Thyroid gland (tissue), 4 donors: ENCODE measurements around the gene SMAD3.
A peak's percentile ranks its signal among the peaks of the same experiment; 100 is the strongest.

Source experiments
- POLR2A ChIP-seq, 2 donors: fragments of 450-650 bp; IDR thresholded peaks; one replicate each; pipeline ENCODE4 v1.6.1; 2017; ENCODE audit warnings: antibody characterized with exemption in 2 of 2, mild to moderate bottlenecking in 2 of 2, moderate library complexity in 1 of 2
- TF ChIP-seq, protein P1 (sequence below), 6 experiments: fragments of 200-600 bp in 3 of 6; fragments of 450-650 bp in 3 of 6; sonication (generic) in 3 of 6; IDR thresholded peaks; one replicate each; pipeline ENCODE4 v1.5.1; 2016 to 2019; ENCODE audit warnings: antibody characterized with exemption in 6 of 6, mild to moderate bottlenecking in 2 of 6, inconsistent platforms in 1 of 6, moderate library complexity in 1 of 6

GRCh38 chr15:67227431-67227830, 162.0 kb downstream of the SMAD3 start:
- TF ChIP-seq, protein P1, sequence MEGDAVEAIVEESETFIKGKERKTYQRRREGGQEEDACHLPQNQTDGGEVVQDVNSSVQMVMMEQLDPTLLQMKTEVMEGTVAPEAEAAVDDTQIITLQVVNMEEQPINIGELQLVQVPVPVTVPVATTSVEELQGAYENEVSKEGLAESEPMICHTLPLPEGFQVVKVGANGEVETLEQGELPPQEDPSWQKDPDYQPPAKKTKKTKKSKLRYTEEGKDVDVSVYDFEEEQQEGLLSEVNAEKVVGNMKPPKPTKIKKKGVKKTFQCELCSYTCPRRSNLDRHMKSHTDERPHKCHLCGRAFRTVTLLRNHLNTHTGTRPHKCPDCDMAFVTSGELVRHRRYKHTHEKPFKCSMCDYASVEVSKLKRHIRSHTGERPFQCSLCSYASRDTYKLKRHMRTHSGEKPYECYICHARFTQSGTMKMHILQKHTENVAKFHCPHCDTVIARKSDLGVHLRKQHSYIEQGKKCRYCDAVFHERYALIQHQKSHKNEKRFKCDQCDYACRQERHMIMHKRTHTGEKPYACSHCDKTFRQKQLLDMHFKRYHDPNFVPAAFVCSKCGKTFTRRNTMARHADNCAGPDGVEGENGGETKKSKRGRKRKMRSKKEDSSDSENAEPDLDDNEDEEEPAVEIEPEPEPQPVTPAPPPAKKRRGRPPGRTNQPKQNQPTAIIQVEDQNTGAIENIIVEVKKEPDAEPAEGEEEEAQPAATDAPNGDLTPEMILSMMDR (IDR thresholded peaks at IDR 0.05) = peak in 1 of 6 experiments; percentile 18
- no peak for TF ChIP-seq POLR2A (IDR thresholded peaks at IDR 0.05)
